OCI-LY1 (cell line): ENCODE results near the gene FFAR1.

ENCODE experiments used
- CTCF ChIP-seq: fragments of 200-600 bp; sonication (generic), shearing (Covaris generic); IDR thresholded peaks from 2 replicates; pipeline ENCODE4 v1.5.1; 2017; ENCODE audit warnings: mild to moderate bottlenecking, antibody characterized with exemption, low read length, moderate library complexity, mixed read lengths
- EZH2 ChIP-seq: fragments of 200-600 bp; sonication (generic), shearing (Covaris generic); IDR thresholded peaks from 2 replicates; pipeline ENCODE4 v1.8.0; 2017; ENCODE audit warnings: borderline replicate concordance, mixed run types, mild to moderate bottlenecking, antibody characterized with exemption, low read length, moderate library complexity, mixed read lengths

DNA sequence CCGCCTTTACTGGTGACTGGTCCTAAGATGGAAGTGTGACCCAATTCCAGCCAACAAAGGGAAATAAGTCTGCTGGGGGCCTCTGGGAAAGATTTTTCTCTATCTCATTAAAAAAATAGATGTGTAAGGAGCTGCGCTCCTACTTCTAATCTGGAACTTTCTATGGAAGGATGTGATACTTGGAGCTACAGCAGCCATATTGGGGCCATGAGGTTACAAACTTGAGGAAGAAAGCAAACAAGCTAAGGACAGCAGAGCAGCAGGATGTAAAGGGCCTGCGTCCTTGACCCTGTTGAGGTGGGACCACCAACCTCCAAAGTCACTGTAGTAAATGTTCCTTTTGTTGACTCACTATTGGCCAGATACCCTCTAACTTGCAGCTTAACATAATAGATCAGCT, 30.7 kb downstream of the FFAR1 start:
- TF ChIP-seq CTCF (no peak), EZH2 (no peak)
